GM23338 (cell line): ENCODE measurements around the gene PRSS37.

Source experiments
- CREB1 ChIP-seq: fragments of 250-450 bp; sonication (Bioruptor Pico); IDR thresholded peaks from 2 replicates; pipeline ENCODE4 v1.5.0; 2020; ENCODE audit warnings: low read depth, mild to moderate bottlenecking, moderate library complexity
- CTCF ChIP-seq, 2 experiments: fragments of 200-600 bp in 1 of 2; sonication (generic) in 1 of 2; conservative IDR thresholded peaks; 2 replicates each; pipeline versions ENCODE4 v1.5.1 to v1.6.1; 2016 to 2017; ENCODE audit warnings: antibody characterized with exemption in 2 of 2, low read depth in 2 of 2, mild to moderate bottlenecking in 2 of 2, moderate library complexity in 1 of 2
- EZH2 ChIP-seq: fragments of 200-600 bp; sonication (generic); IDR thresholded peaks from one replicate; pipeline ENCODE4 v1.8.0; 2017; ENCODE audit warnings: antibody characterized with exemption, mild to moderate bottlenecking, low read depth; ENCODE audit not compliant: unreplicated experiment
- EZH2phosphoT487 ChIP-seq: fragments of 200-600 bp; sonication (generic); IDR thresholded peaks from one replicate; pipeline ENCODE4 v1.8.1; 2018; ENCODE audit warnings: antibody characterized with exemption; ENCODE audit not compliant: unreplicated experiment
- NANOG ChIP-seq: IDR thresholded peaks from 2 replicates; pipeline ENCODE4 v1.6.1; 2016; ENCODE audit warnings: antibody characterized with exemption, borderline replicate concordance
- POLR2AphosphoS5 ChIP-seq: IDR thresholded peaks from 2 replicates; pipeline ENCODE4 v1.6.1; 2016; ENCODE audit warnings: antibody characterized with exemption, low read depth
- TF ChIP-seq, protein P1 (sequence below): IDR thresholded peaks from one replicate; pipeline ENCODE4 v1.6.1; 2018; ENCODE audit warnings: antibody characterized with exemption; ENCODE audit not compliant: unreplicated experiment

- TF ChIP-seq CTCF (conservative IDR thresholded peaks at IDR 0.05; ENCODE audit: low read depth in 2 of 2): no peak; a peak in 1 of 4 replicates
- TF ChIP-seq, protein P1, sequence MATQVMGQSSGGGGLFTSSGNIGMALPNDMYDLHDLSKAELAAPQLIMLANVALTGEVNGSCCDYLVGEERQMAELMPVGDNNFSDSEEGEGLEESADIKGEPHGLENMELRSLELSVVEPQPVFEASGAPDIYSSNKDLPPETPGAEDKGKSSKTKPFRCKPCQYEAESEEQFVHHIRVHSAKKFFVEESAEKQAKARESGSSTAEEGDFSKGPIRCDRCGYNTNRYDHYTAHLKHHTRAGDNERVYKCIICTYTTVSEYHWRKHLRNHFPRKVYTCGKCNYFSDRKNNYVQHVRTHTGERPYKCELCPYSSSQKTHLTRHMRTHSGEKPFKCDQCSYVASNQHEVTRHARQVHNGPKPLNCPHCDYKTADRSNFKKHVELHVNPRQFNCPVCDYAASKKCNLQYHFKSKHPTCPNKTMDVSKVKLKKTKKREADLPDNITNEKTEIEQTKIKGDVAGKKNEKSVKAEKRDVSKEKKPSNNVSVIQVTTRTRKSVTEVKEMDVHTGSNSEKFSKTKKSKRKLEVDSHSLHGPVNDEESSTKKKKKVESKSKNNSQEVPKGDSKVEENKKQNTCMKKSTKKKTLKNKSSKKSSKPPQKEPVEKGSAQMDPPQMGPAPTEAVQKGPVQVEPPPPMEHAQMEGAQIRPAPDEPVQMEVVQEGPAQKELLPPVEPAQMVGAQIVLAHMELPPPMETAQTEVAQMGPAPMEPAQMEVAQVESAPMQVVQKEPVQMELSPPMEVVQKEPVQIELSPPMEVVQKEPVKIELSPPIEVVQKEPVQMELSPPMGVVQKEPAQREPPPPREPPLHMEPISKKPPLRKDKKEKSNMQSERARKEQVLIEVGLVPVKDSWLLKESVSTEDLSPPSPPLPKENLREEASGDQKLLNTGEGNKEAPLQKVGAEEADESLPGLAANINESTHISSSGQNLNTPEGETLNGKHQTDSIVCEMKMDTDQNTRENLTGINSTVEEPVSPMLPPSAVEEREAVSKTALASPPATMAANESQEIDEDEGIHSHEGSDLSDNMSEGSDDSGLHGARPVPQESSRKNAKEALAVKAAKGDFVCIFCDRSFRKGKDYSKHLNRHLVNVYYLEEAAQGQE: no peak
- no peak for TF ChIP-seq CREB1 (CRISPR knock-in tag)
- TF ChIP-seq POLR2AphosphoS5: no peak
- TF ChIP-seq NANOG: no peak
- TF ChIP-seq EZH2: no peak
- TF ChIP-seq EZH2phosphoT487: no peak
These were observed 2.0 kb downstream of the PRSS37 start for GRCh38 chr7:141839256-141839655.
